Transverse colon (tissue), 4 donors: ENCODE data around the gene PLEKHA7.

Experiments used
- POLR2A ChIP-seq: fragments of 450-650 bp; IDR thresholded peaks from one replicate; pipeline ENCODE4 v1.6.1; 2016; ENCODE audit warnings: antibody characterized with exemption, mild to moderate bottlenecking, moderate library complexity
- POLR2AphosphoS5 ChIP-seq, 3 donors: sonication (generic); formaldehyde crosslinking; IDR thresholded peaks; one replicate each; pipeline ENCODE4 v1.6.1; 2016; ENCODE audit warnings: antibody characterized with exemption in 3 of 3
- TF ChIP-seq, protein P1 (sequence below), 5 experiments: fragments of 200-600 bp in 3 of 5; fragments of 450-650 bp in 2 of 5; sonication (generic) in 3 of 5; IDR thresholded peaks; 1 replicate in 2 of 5; 2 replicates in 3 of 5; pipeline ENCODE4 v1.5.1; 2016 to 2017; ENCODE audit warnings: antibody characterized with exemption in 5 of 5, inconsistent platforms in 3 of 5, mild to moderate bottlenecking in 2 of 5, moderate library complexity in 1 of 5

DNA sequence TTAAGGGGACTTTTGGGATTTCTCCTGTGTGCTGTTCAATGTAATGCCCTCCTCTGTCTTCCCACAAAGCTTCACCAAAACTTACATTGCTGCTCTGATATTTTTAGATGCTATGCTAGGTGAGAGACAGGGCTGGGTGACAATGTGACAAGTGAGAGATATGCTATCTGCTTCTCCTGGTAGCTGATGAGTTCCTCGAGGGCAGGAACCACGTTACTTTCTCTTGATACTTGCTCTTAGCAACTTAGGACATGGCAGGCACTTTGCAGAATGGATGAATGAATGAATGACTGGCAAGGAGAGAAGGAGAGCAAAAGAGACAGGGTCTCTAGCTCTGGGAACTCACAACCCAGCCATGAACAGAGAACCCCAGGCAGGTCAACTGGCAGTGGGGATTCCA is 160.4 kb downstream of the PLEKHA7 start:
- TF ChIP-seq, protein P1, sequence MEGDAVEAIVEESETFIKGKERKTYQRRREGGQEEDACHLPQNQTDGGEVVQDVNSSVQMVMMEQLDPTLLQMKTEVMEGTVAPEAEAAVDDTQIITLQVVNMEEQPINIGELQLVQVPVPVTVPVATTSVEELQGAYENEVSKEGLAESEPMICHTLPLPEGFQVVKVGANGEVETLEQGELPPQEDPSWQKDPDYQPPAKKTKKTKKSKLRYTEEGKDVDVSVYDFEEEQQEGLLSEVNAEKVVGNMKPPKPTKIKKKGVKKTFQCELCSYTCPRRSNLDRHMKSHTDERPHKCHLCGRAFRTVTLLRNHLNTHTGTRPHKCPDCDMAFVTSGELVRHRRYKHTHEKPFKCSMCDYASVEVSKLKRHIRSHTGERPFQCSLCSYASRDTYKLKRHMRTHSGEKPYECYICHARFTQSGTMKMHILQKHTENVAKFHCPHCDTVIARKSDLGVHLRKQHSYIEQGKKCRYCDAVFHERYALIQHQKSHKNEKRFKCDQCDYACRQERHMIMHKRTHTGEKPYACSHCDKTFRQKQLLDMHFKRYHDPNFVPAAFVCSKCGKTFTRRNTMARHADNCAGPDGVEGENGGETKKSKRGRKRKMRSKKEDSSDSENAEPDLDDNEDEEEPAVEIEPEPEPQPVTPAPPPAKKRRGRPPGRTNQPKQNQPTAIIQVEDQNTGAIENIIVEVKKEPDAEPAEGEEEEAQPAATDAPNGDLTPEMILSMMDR (IDR thresholded peaks at IDR 0.05): no peak
- TF ChIP-seq POLR2AphosphoS5 (IDR thresholded peaks at IDR 0.05) (no peak), POLR2A (no peak)
